ENCODE data around the gene KRT1.

Gene KRT1

GRCh38 chr12:52696588-52696987 is 16.4 kb upstream of the KRT1 start (continued):
- no peak for TF ChIP-seq ZNF133 (tag by site-specific recombination; IDR thresholded peaks at IDR 0.05)
- TF ChIP-seq KLF16 (tag by site-specific recombination; IDR thresholded peaks at IDR 0.05) = no peak
- TF ChIP-seq PBX3 (CRISPR knock-in tag; IDR thresholded peaks at IDR 0.05) = no peak

- ChIA-PET CTCF (no interaction called here), POLR2A (no interaction called here)
- Histone ChIP-seq H3K27ac (ENCODE audit: extremely low read depth, low read depth, low read length) (no peak overlapping the region), H3K4me3 (ENCODE audit: low read depth, low read length) (no peak overlapping the region), H3K36me3 (ENCODE audit: control insufficient read depth in 2 of 2, insufficient read depth in 1 of 2, low read length in 2 of 2) (no peaks in the 10 kb centered on the region), H3K9me3 (ENCODE audit: control insufficient read depth, insufficient read depth, low read depth, low read length) (no peaks in the 10 kb centered on the region), H3K4me1 (ENCODE audit: control insufficient read depth, insufficient read depth, low read length) (no peaks in the 10 kb centered on the region)
- TF ChIP-seq ZNF76 (tag by site-specific recombination; IDR thresholded peaks at IDR 0.05; ENCODE audit: borderline replicate concordance, low read depth) (no peak), TSHZ1 (tag by site-specific recombination; IDR thresholded peaks at IDR 0.05; ENCODE audit: borderline replicate concordance) (no peak), ZNF585B (tag by site-specific recombination; IDR thresholded peaks at IDR 0.05) (no peak), GLI4 (tag by site-specific recombination; IDR thresholded peaks at IDR 0.05) (no peak), ZSCAN4 (tag by site-specific recombination; IDR thresholded peaks at IDR 0.05) (no peak), ZNF121 (tag by site-specific recombination; IDR thresholded peaks at IDR 0.05) (no peak), ZNF600 (tag by site-specific recombination; IDR thresholded peaks at IDR 0.05) (no peak), ZNF530 (tag by site-specific recombination; IDR thresholded peaks at IDR 0.05; ENCODE audit: low read depth) (no peak), ZNF2 (tag by site-specific recombination; IDR thresholded peaks at IDR 0.05) (no peak), ZNF292 (tag by site-specific recombination; IDR thresholded peaks at IDR 0.05; ENCODE audit: borderline replicate concordance, low read depth) (no peak), KLF16 (tag by site-specific recombination; IDR thresholded peaks at IDR 0.05) (no peak), ZNF404 (tag by site-specific recombination; IDR thresholded peaks at IDR 0.05) (no peak), ZNF114 (tag by site-specific recombination; IDR thresholded peaks at IDR 0.05) (no peak), HIC1 (tag by site-specific recombination; IDR thresholded peaks at IDR 0.05) (no peak), BCL6B (tag by site-specific recombination; IDR thresholded peaks at IDR 0.05) (no peak)
Measured at GRCh38 chr12:52695039-52695438, 14.8 kb upstream of the KRT1 start.
